IMR-90 (cell line): Measurements from ENCODE around the gene TP53BP2. TPM values are rescaled to one million over a fixed set of nuclear protein-coding genes. Genes with fewer than 3 reads are reported as not detected.

ENCODE experiments used
- BHLHE40 ChIP-seq: fragments of 150-350 bp; IDR thresholded peaks from 2 replicates; pipeline ENCODE4 v1.6.1; 2016; ENCODE audit warnings: mild to moderate bottlenecking, low read depth, low read length
- USF2 ChIP-seq: fragments of 150-350 bp; IDR thresholded peaks from 2 replicates; pipeline ENCODE4 v1.6.1; 2017; ENCODE audit warnings: mild to moderate bottlenecking, antibody characterized with exemption, low read length, low read depth
- polyA plus RNA-seq, 3 experiments: library from polyadenylated mRNA; depleted of rRNA; stranded (reverse); fragments of >200 nt; gene quantifications; 2 replicates each; pipeline ENCODE4 v1.2.3, GENCODE V29; 2012; ENCODE audit warnings: low replicate concordance in 1 of 3
- total RNA-seq: library from RNA; depleted of rRNA; stranded (reverse); fragments of >200 nt; gene quantifications from 2 replicates; pipeline ENCODE4 v1.2.3, GENCODE V29; 2012

TP53BP2 gene
- total and polyA plus RNA-seq, 2 of the 4 experiments (the other 2 are of a cell fraction), result 19.9 to 35.0 TPM

- no peak for TF ChIP-seq USF2
- TF ChIP-seq BHLHE40, result no peak
These were observed 94.8 kb downstream of the TP53BP2 start (continued) for GRCh38 chr1:223750730-223751570.
